ENCODE data around the gene TMEM52.

DNA sequence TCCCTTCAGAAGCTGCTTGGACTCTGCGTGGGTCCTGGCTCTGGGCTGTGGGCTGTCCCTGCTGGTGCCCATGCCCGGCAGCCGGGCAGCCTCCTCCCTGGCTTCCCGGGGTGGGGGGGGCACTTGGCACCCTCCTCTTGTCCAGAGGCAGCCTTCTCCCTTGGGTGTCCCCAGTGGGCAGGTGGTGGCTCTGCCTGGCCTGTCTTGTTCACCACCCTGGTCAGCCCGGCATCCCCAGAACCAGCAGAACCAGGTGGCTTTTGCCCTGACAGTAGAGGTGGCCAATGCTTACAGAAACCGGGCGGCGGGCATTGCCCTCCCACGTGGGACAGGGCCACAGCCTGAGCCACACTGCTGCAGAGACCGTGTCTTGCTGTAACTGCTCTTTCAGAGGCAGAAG lies 46.5 kb upstream of the TMEM52 start:
- TF ChIP-seq EZH2 (IDR thresholded peaks at IDR 0.05; ENCODE audit: borderline replicate concordance, low read length), result no peak
- TF ChIP-seq, protein P1, sequence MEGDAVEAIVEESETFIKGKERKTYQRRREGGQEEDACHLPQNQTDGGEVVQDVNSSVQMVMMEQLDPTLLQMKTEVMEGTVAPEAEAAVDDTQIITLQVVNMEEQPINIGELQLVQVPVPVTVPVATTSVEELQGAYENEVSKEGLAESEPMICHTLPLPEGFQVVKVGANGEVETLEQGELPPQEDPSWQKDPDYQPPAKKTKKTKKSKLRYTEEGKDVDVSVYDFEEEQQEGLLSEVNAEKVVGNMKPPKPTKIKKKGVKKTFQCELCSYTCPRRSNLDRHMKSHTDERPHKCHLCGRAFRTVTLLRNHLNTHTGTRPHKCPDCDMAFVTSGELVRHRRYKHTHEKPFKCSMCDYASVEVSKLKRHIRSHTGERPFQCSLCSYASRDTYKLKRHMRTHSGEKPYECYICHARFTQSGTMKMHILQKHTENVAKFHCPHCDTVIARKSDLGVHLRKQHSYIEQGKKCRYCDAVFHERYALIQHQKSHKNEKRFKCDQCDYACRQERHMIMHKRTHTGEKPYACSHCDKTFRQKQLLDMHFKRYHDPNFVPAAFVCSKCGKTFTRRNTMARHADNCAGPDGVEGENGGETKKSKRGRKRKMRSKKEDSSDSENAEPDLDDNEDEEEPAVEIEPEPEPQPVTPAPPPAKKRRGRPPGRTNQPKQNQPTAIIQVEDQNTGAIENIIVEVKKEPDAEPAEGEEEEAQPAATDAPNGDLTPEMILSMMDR (conservative IDR thresholded peaks at IDR 0.05 in 1 of 2, IDR thresholded peaks at IDR 0.05 in 1 of 2; ENCODE audit: extremely low read depth in 1 of 2, insufficient read depth in 1 of 2, low read depth in 1 of 2, low read length in 2 of 2), result no peak
